WERI-Rb-1 (cell line): ENCODE results near the gene ZDHHC6.

Source experiments
- DNase-seq: peaks from one replicate; pipeline ENCODE4 v3.0.0-alpha.2; 2020
- H3K27ac ChIP-seq: fragments of 250-450 bp; sonication (Bioruptor Pico); 2 replicates; pipeline ENCODE4 v1.5.1; 2020; ENCODE audit warnings: mild to moderate bottlenecking, moderate library complexity
- H3K27me3 ChIP-seq: fragments of 250-450 bp; sonication (Bioruptor Pico); 2 replicates; pipeline ENCODE4 v1.5.1; 2021; ENCODE audit warnings: mild to moderate bottlenecking, low read depth, moderate library complexity; ENCODE audit not compliant: insufficient read depth, severe bottlenecking
- H3K36me3 ChIP-seq: fragments of 250-450 bp; sonication (Bioruptor Pico); 2 replicates; pipeline ENCODE4 v1.5.1; 2020; ENCODE audit warnings: mild to moderate bottlenecking, moderate library complexity
- H3K4me3 ChIP-seq: 2 replicates; pipeline ENCODE4 v1.5.1; 2011; ENCODE audit warnings: low read depth, mild to moderate bottlenecking, control low read depth, low read length
- H3K9me3 ChIP-seq: fragments of 250-450 bp; sonication (Bioruptor Pico); 2 replicates; pipeline ENCODE4 v1.5.1; 2021; ENCODE audit warnings: mild to moderate bottlenecking, moderate library complexity; ENCODE audit not compliant: severe bottlenecking
- CTCF ChIP-seq: IDR thresholded peaks from 2 replicates; pipeline ENCODE4 v1.5.1; 2011; ENCODE audit warnings: low read depth, mild to moderate bottlenecking, control low read depth, inconsistent platforms, low read length

The ZDHHC6 gene

GRCh38 chr10:112448888-112449287 lies 2.2 kb upstream of the ZDHHC6 start:
- no peak for TF ChIP-seq CTCF
- H3K4me3 ChIP-seq: no peak overlapping the region

DNA sequence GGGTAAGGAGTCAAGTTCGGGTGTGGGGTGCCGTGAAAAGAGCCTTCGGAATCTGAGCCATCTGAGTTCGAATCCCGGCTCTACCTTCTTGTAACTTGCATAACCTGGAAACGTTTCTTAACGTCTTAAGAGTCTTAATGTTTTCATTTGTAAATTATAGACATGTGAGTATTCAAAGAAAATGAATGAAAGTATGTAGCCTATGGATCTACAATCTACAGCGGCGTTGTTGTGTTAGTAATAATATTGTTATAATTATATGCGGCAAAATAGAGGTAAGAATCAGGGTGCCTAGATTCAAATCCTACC lies 860 bp upstream of the ZDHHC6 start:
- H3K27ac ChIP-seq: peak overlapping the region; percentile 95
- H3K4me3 ChIP-seq: peak overlapping the region; percentile 84

More at GRCh38 chr10:112448888-112449287, 2.2 kb upstream of the ZDHHC6 start:
- no peaks in the 10 kb centered on the region for H3K9me3 ChIP-seq
- no peaks in the 10 kb centered on the region for H3K27me3 ChIP-seq
- no peak for DNase-seq
- H3K36me3 ChIP-seq: peaks cover 15% of the 10 kb centered on the region
- no peak overlapping the region for H3K27ac ChIP-seq

GRCh38 chr10:112446055-112446854 lies 459 bp downstream of the ZDHHC6 start:
- Histone ChIP-seq H3K36me3 (peaks cover 37% of the 10 kb centered on the region), H3K9me3 (no peaks in the 10 kb centered on the region), H3K27ac (peak overlapping the region; percentile 95), H3K4me3 (peak overlapping the region; percentile 84), H3K27me3 (no peaks in the 10 kb centered on the region)
- DNase-seq: no peak
- TF ChIP-seq CTCF: no peak

More for the DNA sequence above, 860 bp upstream of the ZDHHC6 start:
- H3K36me3 ChIP-seq: peaks cover 26% of the 10 kb centered on the region
- DNase-seq: no peak
- H3K9me3 ChIP-seq: no peaks in the 10 kb centered on the region
- no peaks in the 10 kb centered on the region for H3K27me3 ChIP-seq
- TF ChIP-seq CTCF: no peak

GRCh38 chr10:112442063-112442462 lies 4.7 kb downstream of the ZDHHC6 start:
- no peak for DNase-seq
- H3K9me3 ChIP-seq: no peaks in the 10 kb centered on the region
- TF ChIP-seq CTCF: no peak
- H3K27me3 ChIP-seq: no peaks in the 10 kb centered on the region
- H3K36me3 ChIP-seq: peaks cover 75% of the 10 kb centered on the region
- no peak overlapping the region for H3K27ac ChIP-seq
- no peak overlapping the region for H3K4me3 ChIP-seq

DNA sequence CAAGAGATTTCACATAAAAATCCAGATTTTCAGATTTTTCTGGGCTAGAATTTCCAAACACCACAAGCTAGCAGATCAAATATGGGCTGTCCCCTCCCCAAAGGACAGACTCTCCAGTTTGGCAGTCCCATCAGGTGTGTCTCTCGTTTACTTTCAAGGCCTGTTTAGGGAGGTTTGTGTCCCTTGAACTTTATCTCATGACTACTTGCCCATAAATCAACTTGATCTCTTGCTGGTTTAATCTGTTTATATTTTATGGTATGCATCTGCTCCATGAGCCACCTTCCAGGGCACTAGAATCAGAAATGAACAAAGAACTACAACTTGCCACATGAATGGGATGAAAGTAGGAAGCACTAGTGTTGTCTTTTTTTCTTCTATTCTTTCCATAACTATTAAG lies 5.2 kb downstream of the ZDHHC6 start:
- TF ChIP-seq CTCF: no peak
- Histone ChIP-seq H3K27me3 (no peaks in the 10 kb centered on the region), H3K36me3 (peaks cover 78% of the 10 kb centered on the region), H3K27ac (no peak overlapping the region), H3K4me3 (no peak overlapping the region), H3K9me3 (no peaks in the 10 kb centered on the region)
- no peak for DNase-seq

DNA sequence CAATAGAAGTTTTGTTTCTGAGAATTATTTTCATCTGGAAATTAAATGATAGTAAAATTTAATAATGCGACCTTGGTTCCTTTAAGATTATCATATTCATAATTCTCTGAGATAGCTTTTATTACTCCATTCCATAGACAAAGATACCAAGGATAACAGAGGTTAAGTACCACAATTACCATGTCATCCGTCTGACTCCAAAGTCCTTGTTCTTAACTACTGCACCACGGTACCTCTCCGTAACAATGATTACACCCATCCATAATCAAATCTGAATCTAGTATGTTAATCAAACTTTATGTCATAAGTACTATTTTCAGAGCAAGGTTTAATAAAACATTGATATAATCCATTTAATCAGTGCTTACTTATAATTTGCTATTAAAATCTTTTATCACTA lies 8.4 kb downstream of the ZDHHC6 start:
- TF ChIP-seq CTCF: no peak
- no peaks in the 10 kb centered on the region for H3K27me3 ChIP-seq
- DNase-seq: no peak
- H3K9me3 ChIP-seq: no peaks in the 10 kb centered on the region
- H3K4me3 ChIP-seq: no peak overlapping the region
- H3K27ac ChIP-seq: no peak overlapping the region
- H3K36me3 ChIP-seq: peaks cover 61% of the 10 kb centered on the region
